Measurements from ENCODE around the gene TNRC6B.
"Not testable (repeated sequence)": the region's sequence is repeated elsewhere in the genome, so short reads cannot be mapped to it uniquely, and the experiment has no call there.

Gene TNRC6B

GRCh38 chr22:40153705-40154104 lies 24.0 kb upstream of the TNRC6B start:
- DNase-seq = no peak
- no peak for TF ChIP-seq CTCF (IDR thresholded peaks at IDR 0.05; ENCODE audit: low read depth, low read length)
- H3K4me1 ChIP-seq = no peaks in the 10 kb centered on the region
- H3K9me3 ChIP-seq = no peaks in the 10 kb centered on the region
- no peaks in the 10 kb centered on the region for H3K36me3 ChIP-seq
- H3K27me3 ChIP-seq = no peaks in the 10 kb centered on the region
- no peak overlapping the region for H3K4me3 ChIP-seq (ENCODE audit: low read depth, low read length)

GRCh38 chr22:40156001-40156516 lies 21.7 kb upstream of the TNRC6B start:
- H3K9me3 ChIP-seq = no peaks in the 10 kb centered on the region
- DNase-seq = no peak
- no peaks in the 10 kb centered on the region for H3K27me3 ChIP-seq
- peak; percentile 19; the same call in 1 of the 2 replicates for TF ChIP-seq CTCF (IDR thresholded peaks at IDR 0.05; ENCODE audit: low read depth, low read length)
- H3K36me3 ChIP-seq = no peaks in the 10 kb centered on the region
- H3K4me3 ChIP-seq (ENCODE audit: low read depth, low read length) = no peak overlapping the region
- H3K4me1 ChIP-seq = no peaks in the 10 kb centered on the region

- H3K27me3 ChIP-seq; H3K36me3 ChIP-seq; H3K4me3 ChIP-seq (ENCODE audit: low read depth, low read length); H3K9me3 ChIP-seq; DNase-seq; H3K4me1 ChIP-seq: not testable (repeated sequence)
These were observed 21.0 kb upstream of the TNRC6B start for GRCh38 chr22:40156682-40157081.

GRCh38 chr22:40157330-40157945 lies 20.3 kb upstream of the TNRC6B start:
- no peak for TF ChIP-seq CTCF (IDR thresholded peaks at IDR 0.05; ENCODE audit: low read depth, low read length)
- Histone ChIP-seq H3K4me3 (ENCODE audit: low read depth, low read length) (no peak overlapping the region), H3K9me3 (no peaks in the 10 kb centered on the region), H3K27me3 (no peaks in the 10 kb centered on the region), H3K4me1 (no peaks in the 10 kb centered on the region), H3K36me3 (no peaks in the 10 kb centered on the region)
- no peak for DNase-seq

GRCh38 chr22:40161194-40161593 lies 16.5 kb upstream of the TNRC6B start:
- no peaks in the 10 kb centered on the region for H3K9me3 ChIP-seq
- no peaks in the 10 kb centered on the region for H3K4me1 ChIP-seq
- TF ChIP-seq CTCF (IDR thresholded peaks at IDR 0.05; ENCODE audit: low read depth, low read length) = no peak
- H3K4me3 ChIP-seq (ENCODE audit: low read depth, low read length) = no peak overlapping the region
- DNase-seq = no peak
- H3K36me3 ChIP-seq = no peaks in the 10 kb centered on the region
- H3K27me3 ChIP-seq = no peaks in the 10 kb centered on the region

- H3K36me3 ChIP-seq; DNase-seq; H3K4me1 ChIP-seq; H3K9me3 ChIP-seq; H3K4me3 ChIP-seq (ENCODE audit: low read depth, low read length); H3K27me3 ChIP-seq: not testable (repeated sequence)
These were observed 12.2 kb upstream of the TNRC6B start for GRCh38 chr22:40165537-40165936.

- Histone ChIP-seq H3K27me3 (no peaks in the 10 kb centered on the region), H3K36me3 (no peaks in the 10 kb centered on the region), H3K4me3 (ENCODE audit: low read depth, low read length) (no peak overlapping the region), H3K4me1 (peaks cover 13% of the 10 kb centered on the region), H3K9me3 (no peaks in the 10 kb centered on the region)
- no peak for DNase-seq
- no peak for TF ChIP-seq CTCF (IDR thresholded peaks at IDR 0.05; ENCODE audit: low read depth, low read length)
These were observed 2.0 kb upstream of the TNRC6B start for GRCh38 chr22:40175611-40176244.

Measured in BE2C (cell line).